ENCODE data around the gene HACD4.

DNA sequence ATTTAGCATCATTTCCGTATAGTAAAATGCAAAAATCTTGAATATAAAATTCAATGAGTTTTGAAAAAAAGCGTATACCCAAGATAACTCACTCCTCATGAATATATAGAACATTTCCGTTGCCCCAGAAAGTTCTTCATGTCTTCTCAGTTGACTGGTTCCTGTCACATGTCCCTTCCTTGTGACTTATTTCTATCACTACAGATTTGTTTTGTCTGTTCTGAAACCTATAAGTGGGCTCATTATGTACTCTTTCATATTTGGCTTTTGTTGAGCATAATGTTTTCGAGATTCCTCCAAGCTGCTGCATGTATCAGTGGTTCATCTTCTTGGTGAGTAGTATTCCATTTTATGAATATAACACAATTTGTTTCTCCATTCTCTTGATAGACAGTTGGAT lies 11.0 kb upstream of the HACD4 start:
- TF ChIP-seq CTCF (IDR thresholded peaks at IDR 0.05) (no peak), EP300 (IDR thresholded peaks at IDR 0.05) (no peak), POLR2AphosphoS5 (IDR thresholded peaks at IDR 0.05) (no peak), POLR2A (IDR thresholded peaks at IDR 0.05; ENCODE audit: low read depth) (no peak)

All from esophagus muscularis mucosa (tissue), 4 donors.